ACHN (cell line): ENCODE measurements around the gene RNU1-3.
"Not testable (repeated sequence)": the region's sequence is repeated elsewhere in the genome, so short reads cannot be mapped to it uniquely, and the experiment has no call there.

Experiments used
- DNase-seq: peaks from one replicate; pipeline ENCODE4 v3.0.0-alpha.2; 2015
- in situ Hi-C: cut with HindIII; loops from 2 replicates; pipeline ENCODE4 v1.10.0; 2017; ENCODE audit warnings: low sequenced_read_pairs, low pct_ligation_motif_present, low pct_unique_long_range_greater_than_20kb

Gene RNU1-3

GRCh38 chr1:16675118-16675510 is 8.4 kb upstream of the RNU1-3 start:
- in situ Hi-C loops, DNase-seq: not testable (repeated sequence)

DNA sequence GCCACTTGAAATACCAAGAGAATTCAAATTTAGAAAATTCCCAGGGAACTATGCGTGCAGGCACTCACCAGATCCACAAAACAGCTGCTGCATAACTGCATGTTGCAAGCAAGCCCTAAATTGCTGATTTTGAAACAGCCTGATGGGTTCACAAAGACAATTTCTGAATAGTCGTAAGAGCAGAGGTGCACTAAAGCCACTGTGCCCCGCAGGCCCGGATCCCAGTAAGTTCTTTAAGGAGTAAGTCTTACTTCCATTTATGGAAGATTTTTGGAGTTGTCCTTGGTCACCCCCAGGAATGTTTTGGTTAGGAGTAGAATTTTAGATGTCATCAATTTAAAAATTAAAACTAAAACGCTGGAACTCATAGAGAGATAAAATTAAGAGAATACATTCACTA is 7.2 kb upstream of the RNU1-3 start:
- DNase-seq, in situ Hi-C loops: not testable (repeated sequence)

DNA sequence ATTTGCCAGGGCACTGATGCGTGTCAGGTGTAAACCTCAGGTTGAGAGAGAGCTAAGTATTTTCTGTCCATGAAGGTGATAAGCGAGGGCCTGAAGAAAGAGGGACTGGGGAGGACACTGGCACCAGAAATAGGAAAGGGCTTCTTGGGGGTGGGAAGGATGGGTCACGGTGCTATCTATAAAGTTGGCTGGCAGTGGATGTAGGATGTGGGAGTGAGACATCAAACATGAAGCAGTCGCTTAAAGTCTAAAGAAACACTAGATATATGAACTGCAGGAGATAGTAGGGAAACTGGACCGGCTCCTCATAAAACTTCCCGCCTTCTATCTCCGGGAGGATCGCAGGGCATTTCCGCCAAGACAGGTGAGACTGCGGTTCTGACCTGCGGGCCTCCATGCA is 912 bp downstream of the RNU1-3 start:
- DNase-seq, in situ Hi-C loops: not testable (repeated sequence)

GRCh38 chr1:16658234-16658633 is 8.5 kb downstream of the RNU1-3 start:
- DNase-seq, in situ Hi-C loops: not testable (repeated sequence)

- in situ Hi-C loops, DNase-seq: not testable (repeated sequence)
These were observed 9.6 kb downstream of the RNU1-3 start for GRCh38 chr1:16656981-16657683.

- DNase-seq, in situ Hi-C loops: not testable (repeated sequence)
These were observed 10.2 kb downstream of the RNU1-3 start for GRCh38 chr1:16656574-16656973.

- DNase-seq, in situ Hi-C loops: not testable (repeated sequence)
These were observed 15.2 kb downstream of the RNU1-3 start for GRCh38 chr1:16651560-16651959.

GRCh38 chr1:16649960-16650359 is 16.8 kb downstream of the RNU1-3 start:
- in situ Hi-C loops: not testable (repeated sequence)

DNA sequence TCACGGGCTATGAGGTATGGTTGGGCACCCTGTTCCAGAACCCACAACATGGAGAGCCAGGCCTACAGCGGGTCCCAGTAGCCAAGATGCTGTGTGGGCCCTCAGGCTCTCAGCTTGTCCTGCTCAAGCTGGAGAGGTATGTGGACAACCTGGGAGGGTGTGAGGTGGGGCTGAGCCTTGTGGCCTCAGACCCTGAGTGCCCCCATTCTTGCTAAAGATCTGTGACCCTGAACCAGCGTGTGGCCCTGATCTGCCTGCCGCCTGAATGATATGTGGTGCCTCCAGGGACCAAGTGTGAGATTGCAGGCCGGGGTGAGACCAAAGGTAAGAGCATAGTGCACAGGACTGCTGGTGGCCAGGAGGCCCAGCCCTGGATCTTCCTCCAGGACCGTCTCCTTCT is 17.4 kb downstream of the RNU1-3 start:
- in situ Hi-C loops, DNase-seq: not testable (repeated sequence)

More at GRCh38 chr1:16649960-16650359, 16.8 kb downstream of the RNU1-3 start:
- DNase-seq: not testable (repeated sequence)

DNA sequence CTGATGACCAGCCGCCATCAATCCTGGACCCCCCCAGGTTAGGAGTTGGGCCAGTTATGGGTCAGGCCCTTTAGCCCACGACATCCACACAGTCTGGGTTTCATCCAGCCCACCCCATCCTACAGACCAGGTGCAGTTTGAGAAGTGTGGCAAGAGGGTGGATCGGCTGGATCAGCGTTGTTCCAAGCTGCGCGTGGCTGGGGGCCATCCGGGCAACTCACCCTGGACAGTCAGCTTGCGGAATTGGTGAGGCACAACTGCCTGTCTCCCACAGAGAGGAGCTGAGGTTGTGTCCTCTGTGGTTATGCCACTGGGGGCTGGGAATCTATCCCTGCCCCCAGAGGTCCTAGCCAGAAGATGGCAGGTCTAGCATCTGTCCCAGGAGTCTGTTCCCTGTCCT is 18.0 kb downstream of the RNU1-3 start:
- in situ Hi-C loops, DNase-seq: not testable (repeated sequence)

GRCh38 chr1:16648250-16648649 is 18.5 kb downstream of the RNU1-3 start:
- DNase-seq, in situ Hi-C loops: not testable (repeated sequence)

DNA sequence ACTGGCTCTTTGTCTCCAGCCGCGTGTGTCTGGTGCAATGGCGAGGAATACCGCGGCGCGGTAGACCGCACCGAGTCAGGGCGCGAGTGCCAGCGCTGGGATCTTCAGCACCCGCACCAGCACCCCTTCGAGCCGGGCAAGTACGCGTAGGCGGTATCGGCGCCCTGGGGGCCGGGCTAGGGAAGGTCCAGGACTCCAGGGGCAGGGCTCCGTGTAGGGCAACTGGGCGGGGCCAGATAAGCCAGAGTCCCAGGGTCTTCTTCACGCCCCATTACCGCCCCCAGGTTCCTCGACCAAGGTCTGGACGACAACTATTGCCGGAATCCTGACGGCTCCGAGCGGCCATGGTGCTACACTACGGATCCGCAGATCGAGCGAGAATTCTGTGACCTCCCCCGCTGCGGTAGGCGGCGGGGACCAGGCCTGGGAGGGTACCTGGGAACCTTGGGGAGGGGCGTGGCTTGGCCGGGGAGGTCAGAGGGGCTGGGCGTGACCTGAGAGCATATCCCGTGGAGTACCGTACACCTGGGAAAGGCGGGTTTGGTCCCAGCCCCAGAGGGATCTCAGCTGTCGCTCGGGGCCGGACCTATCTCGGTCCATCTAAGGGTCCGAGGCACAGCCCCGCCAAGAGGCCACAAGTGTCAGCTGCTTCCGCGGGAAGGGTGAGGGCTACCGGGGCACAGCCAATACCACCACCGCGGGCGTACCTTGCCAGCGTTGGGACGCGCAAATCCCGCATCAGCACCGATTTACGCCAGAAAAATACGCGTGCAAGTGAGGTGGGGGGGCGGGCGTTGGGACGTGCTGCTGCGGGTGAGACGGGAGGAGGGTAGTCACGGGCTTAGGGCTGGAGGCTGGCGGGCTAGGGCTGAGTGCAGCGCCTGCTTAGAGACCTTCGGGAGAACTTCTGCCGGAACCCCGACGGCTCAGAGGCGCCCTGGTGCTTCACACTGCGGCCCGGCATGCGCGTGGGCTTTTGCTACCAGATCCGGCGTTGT is 19.3 kb downstream of the RNU1-3 start:
- DNase-seq, in situ Hi-C loops: not testable (repeated sequence)

GRCh38 chr1:16646716-16647115 is 20.0 kb downstream of the RNU1-3 start:
- in situ Hi-C loops: not testable (repeated sequence)

DNA sequence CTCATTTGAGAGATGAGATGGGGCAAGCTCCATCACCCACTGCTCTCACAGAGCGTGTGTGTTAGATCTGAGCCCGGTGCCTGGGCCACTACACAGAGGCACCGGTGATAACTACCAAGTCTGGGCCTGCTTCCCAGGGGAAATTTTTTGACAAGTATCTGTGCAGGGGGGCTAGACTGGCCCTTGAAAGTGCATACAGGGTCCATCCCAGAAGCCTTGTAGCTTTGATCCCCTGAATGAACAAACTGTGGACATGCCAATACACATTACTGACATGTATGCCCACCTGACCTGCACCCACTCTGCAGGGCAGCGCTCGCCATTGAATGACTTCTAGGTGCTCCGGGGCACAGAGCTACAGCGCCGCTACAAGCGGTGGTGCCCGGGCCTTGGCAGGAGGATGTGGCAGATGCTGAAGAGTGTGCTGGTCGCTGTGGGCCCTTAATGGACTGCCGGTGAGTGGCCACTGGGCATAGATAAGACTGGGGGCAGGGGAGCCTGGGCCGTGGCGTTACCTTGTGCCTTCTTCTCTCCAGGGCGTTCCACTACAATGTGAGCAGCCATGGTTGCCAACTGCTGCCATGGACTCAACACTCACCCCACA is 20.6 kb downstream of the RNU1-3 start:
- DNase-seq: not testable (repeated sequence)

More at GRCh38 chr1:16646716-16647115, 20.0 kb downstream of the RNU1-3 start:
- not testable (repeated sequence) for DNase-seq

GRCh38 chr1:16645271-16646060 is 21.3 kb downstream of the RNU1-3 start:
- in situ Hi-C loops, DNase-seq: not testable (repeated sequence)

More for the DNA sequence above, 20.6 kb downstream of the RNU1-3 start:
- in situ Hi-C loops: not testable (repeated sequence)

- in situ Hi-C loops: not testable (repeated sequence)
- DNase-seq: peak; percentile 87
These were observed 22.1 kb downstream of the RNU1-3 start for GRCh38 chr1:16644482-16645270.

GRCh38 chr1:16644193-16644481 is 22.6 kb downstream of the RNU1-3 start:
- DNase-seq: no peak
- in situ Hi-C loops: no loop called here
